GM21447 (cell line): ENCODE measurements around the gene SETSIP.
"Not testable (repeated sequence)": the region's sequence is repeated elsewhere in the genome, so short reads cannot be mapped to it uniquely, and the experiment has no call there.

Source experiments
- ATAC-seq: cut with Tn5 transposase; IDR thresholded peaks from one replicate; pipeline ENCODE4 v1.9.1; 2021; ENCODE audit not compliant: unreplicated experiment

Gene SETSIP

GRCh38 chr1:92065042-92065441 lies 10.2 kb downstream of the SETSIP start:
- ATAC-seq = no peak

DNA sequence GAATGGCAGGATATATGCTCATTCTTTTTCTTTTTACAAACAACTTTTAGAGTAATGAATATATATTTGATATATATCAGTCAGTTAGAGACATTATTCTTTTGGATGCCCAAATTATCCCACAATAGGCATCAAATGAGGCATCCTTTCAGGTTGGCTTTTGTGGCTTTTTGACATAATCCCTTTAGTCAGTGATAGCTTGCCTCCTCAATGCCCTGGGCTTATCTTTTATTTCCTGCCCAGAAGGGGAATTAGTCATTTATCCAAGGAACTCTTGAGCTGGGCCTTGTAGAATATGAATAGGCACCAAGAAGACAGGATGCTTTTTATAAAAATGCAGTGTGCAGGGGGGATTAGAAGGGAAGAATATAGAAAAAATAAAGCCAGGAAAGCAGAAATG lies 23.3 kb downstream of the SETSIP start:
- ATAC-seq = no peak

GRCh38 chr1:92045766-92046495 lies 29.3 kb downstream of the SETSIP start:
- no peak for ATAC-seq

GRCh38 chr1:92043621-92044020 lies 31.6 kb downstream of the SETSIP start:
- ATAC-seq = no peak

GRCh38 chr1:92040971-92041370 lies 34.2 kb downstream of the SETSIP start:
- no peak for ATAC-seq

DNA sequence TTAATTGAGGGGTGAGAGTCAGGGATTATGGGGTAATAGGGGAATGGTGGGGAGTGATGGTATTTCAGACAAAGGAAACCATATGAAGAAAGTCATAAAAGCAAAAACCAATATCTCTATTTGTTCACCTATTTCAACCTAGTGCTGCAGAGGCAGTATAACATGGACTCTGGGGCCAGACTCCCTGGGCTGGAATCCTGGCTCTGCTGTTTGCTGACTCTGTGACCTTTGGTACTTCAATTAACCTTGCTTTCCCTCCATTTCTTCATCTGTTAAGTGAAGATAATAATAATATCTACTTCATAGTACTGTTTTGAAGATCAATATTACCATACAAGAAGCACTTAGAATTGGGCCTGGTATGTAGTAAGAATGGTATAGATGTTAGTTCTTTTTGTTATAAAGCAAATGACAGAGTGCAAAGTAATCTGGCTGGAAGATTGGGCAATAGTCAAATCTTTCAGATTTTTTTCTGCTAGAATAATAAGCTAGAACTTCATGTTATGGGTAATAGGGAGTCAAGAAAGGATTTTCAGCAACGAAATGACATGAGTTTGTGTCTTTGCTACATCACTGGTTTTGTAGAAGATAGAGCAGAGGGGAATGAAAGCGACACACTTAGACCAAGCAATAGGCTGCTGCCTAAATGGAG lies 36.4 kb downstream of the SETSIP start:
- ATAC-seq = no peak

GRCh38 chr1:92037400-92037799 lies 37.8 kb downstream of the SETSIP start:
- ATAC-seq = no peak

- ATAC-seq = no peak
Observed at GRCh38 chr1:92031281-92032110, 43.7 kb downstream of the SETSIP start.

DNA sequence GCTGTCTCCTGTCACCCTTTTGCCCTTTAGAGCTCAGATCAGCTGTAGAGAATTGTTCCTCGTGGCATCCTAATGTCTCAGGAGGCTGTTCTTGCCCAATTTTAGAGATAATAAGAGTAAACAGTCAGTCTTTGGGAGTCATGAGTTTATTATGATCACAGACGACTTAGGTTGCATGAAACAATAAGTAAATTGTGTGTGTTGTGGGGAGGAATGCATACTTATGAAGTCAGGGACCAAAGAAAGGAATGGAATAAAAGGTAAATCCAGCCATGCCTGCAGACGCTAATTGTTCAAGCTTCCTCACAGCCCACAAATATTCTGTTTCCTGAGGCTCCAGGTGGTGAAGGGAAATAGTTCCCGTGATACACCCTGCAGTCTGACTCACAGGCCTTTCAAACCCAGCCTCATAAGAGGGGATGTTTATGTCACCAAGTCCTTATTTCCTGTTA lies 44.5 kb downstream of the SETSIP start:
- ATAC-seq = no peak

- no peak for ATAC-seq
Observed at GRCh38 chr1:92029241-92029922, 45.8 kb downstream of the SETSIP start.

DNA sequence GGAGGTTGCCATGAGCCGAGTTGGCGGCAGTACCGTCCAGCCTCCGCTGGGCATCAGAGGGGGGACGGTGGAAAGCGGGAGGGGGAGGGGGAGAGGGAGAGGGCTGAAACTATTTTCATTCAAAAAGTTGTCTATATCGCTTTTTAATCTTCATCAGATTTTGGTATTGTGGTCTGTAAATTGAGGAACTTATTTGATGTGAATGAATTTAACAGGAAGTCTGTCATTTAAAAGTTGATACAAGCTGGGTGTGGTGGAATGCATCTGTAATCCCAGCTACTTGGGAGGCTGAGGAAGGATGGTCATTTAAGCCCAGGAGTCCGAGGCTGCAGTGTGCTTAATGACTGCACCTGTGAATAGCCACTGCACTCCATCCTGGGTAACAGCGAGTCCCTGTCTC lies 48.4 kb downstream of the SETSIP start:
- no peak for ATAC-seq

- not testable (repeated sequence) for ATAC-seq
Observed at GRCh38 chr1:92026042-92026441, 49.2 kb downstream of the SETSIP start.
